C4-2B (cell line): ENCODE results near the gene CACNA1B.

ENCODE experiments used
- H3K27ac ChIP-seq: fragments of 450-650 bp; 2 replicates; pipeline ENCODE4 v1.5.1; 2017
- ZFX ChIP-seq: fragments of 450-650 bp; IDR thresholded peaks from 2 replicates; pipeline ENCODE4 v1.6.1; 2017
- TF ChIP-seq, protein P1 (sequence below): fragments of 450-650 bp; conservative IDR thresholded peaks from 2 replicates; pipeline ENCODE4 v1.5.1; 2017; ENCODE audit warnings: mild to moderate bottlenecking

Gene CACNA1B

DNA sequence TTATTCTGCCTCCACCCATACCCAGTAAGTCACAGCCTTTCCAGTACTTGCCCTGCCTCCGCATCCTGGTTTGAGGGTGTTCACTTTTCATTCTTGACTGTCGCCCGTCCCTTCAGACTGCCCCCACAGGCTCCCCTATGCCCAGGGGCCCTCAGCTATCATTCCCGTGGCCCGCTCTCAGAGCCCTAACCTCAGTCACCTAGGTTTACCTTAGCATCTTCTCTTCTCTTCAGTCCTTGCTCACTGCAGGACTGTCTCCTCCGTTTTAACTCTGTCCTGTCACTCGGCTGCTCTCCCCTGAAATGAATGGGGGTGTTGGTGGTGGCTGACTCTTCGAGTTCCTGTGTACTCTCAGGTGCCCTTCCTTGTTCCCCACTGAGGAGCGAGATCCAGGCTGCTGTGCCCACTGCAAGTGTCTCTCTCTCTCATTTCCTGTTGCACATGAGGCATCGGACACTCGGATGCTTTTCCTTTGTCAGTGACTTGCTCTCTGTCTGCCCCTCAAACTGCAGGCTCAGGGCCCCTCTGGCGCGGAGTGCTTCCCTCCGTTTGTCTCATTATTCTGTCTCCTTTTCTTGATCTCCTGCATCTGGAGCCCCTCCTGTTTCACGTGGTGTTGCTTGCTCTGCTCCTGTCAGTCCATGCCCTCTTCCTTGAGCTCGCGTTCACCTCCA, 89.8 kb downstream of the CACNA1B start:
- TF ChIP-seq ZFX = no peak
- TF ChIP-seq, protein P1, sequence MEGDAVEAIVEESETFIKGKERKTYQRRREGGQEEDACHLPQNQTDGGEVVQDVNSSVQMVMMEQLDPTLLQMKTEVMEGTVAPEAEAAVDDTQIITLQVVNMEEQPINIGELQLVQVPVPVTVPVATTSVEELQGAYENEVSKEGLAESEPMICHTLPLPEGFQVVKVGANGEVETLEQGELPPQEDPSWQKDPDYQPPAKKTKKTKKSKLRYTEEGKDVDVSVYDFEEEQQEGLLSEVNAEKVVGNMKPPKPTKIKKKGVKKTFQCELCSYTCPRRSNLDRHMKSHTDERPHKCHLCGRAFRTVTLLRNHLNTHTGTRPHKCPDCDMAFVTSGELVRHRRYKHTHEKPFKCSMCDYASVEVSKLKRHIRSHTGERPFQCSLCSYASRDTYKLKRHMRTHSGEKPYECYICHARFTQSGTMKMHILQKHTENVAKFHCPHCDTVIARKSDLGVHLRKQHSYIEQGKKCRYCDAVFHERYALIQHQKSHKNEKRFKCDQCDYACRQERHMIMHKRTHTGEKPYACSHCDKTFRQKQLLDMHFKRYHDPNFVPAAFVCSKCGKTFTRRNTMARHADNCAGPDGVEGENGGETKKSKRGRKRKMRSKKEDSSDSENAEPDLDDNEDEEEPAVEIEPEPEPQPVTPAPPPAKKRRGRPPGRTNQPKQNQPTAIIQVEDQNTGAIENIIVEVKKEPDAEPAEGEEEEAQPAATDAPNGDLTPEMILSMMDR = no peak
- no peak overlapping the region for H3K27ac ChIP-seq

DNA sequence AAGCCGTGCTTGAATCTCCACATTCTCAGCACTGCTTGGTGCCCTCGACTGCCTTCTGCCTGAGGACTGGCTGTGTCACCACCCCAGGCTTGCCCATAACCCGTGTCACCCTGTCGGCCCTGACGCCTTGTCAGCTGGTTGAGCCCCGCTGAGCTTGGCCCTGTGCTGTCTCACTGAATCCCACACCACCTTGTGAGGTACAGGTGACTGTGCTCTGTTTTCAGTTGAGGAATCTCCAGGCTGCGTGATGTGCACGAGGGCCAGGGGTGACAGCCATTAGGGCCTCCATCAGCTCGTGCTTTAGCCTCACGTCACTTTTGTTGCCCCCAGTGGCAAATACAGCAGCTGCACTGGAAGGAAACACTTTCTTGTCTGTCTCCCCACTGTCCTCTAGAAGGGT, 90.7 kb downstream of the CACNA1B start:
- no peak for TF ChIP-seq ZFX
- TF ChIP-seq, protein P1 = no peak
- no peak overlapping the region for H3K27ac ChIP-seq

DNA sequence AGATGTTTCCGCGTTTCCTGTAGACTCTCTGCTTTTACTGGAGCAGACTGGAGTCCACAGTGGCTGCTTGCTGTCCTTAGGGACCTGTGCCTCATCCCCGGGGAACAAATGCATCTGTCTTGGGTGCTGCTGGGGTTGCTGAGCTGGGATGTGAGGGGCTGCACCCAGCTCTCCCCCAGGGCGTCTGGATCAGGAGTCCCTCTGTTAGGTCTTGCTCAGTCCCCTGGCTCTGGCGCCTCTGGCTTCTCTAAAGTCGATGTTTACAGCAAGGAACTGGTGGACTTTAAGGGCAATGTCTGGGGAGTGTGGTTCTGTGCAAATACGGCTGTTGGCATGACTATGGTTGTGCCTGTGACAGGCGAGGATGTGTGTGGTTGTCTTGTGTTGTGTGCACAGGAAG, 91.4 kb downstream of the CACNA1B start:
- TF ChIP-seq, protein P1 = no peak
- no peak for TF ChIP-seq ZFX

DNA sequence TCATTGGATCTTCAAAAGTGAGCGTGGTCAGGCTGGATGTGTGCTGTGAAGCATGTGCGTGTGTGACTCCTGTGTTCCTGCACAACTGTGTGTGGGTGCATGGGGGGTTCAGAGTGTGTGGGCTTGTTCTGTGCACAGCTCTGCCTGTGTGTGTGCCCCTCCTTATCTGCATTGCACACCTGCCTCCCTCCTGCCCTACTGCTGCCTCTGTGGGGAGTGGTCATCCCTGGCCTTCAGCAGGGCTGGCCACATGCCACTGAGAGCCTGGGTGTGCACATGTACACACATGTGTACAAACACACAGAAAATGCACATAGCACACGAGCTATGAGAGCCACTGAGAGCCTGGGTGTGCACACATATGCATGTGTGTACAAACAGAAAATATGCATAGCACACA, 92.1 kb downstream of the CACNA1B start:
- no peak overlapping the region for H3K27ac ChIP-seq
- TF ChIP-seq, protein P1 = no peak
- TF ChIP-seq ZFX = no peak

More for the DNA sequence above, 91.4 kb downstream of the CACNA1B start:
- H3K27ac ChIP-seq = no peak overlapping the region

DNA sequence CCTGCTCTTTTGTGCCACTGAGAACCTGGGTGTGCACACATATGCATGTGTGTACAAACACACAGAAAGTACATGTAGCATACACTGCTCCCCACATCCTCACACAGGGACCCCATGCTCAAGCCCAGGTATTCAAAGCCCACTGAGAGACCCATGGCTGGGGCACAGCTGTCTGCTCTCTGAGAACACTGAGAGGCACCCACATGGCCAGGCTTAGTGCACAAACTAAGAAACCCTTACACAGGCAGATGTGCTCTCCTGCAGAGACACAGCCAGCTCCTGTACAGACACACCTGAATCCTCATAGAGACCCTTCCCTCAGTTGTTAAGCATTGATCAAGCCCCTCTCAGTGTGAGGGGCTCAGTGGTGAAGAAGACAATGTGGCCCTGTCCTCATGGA, 92.5 kb downstream of the CACNA1B start:
- TF ChIP-seq ZFX = no peak

DNA sequence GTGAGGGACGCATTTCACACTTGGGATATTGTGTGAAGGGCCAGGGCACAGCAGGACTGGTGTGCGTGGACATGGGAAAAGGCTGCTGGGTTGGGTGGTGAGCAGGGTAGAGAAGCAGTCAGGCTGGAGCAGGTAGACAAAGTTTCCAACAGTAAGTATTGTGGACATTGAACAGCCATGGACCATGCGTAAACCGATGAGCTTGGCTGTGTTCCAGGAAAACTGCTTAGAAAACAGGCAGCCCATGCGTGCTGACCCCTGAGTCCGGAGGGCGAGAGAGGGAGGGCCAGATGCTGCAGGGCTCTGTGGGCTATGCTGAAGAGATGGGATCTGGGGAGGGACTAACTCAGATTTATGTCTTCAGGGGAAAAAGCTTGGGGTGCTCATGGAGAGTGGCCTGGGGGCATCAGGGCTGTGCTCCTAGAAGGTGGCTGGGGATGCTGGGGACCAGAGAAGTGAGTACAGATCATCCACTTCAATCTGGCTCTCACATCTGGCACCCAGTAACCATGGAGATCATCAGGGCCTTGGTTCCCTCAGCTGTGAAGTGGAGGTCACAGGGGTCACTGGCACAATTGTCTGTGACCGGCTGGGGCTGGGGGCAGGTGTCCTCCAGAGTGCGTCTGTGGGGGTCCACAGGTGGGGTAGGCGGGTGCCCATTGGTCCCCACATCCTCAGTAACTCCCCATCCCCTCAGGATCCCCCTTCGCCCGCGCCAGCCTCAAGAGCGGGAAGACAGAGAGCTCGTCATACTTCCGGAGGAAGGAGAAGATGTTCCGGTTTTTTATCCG, 93.3 kb downstream of the CACNA1B start:
- TF ChIP-seq, protein P1 = no peak
- no peak for TF ChIP-seq ZFX
- no peak overlapping the region for H3K27ac ChIP-seq

More for the DNA sequence above, 92.5 kb downstream of the CACNA1B start:
- H3K27ac ChIP-seq = no peak overlapping the region

DNA sequence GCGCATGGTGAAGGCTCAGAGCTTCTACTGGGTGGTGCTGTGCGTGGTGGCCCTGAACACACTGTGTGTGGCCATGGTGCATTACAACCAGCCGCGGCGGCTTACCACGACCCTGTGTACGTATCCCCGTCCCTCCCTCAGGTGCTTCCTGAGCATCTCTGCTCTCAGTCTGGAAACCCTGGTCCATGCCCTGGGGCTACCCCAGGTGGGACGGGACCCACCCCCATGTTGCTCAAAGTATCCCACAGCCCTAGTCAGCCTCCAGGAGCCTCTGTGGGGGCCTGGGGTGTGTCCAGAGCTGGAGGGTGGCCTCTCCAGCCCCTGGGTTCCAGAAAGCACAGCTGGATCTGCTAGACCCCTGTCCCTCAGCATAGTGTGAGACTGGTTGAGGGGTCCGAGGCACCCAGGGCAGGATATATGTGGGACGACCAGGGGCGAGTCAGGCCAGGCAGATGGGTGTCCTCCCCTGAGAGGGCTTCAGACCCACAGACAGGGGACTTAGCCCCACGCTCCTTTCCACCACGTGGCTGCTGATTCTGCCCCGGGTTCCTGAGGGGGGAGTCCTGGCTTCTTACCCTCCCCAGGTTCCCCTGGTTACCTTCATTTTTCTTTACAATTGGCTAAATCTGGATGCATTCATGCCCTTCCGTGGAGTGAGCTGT, 94.0 kb downstream of the CACNA1B start:
- TF ChIP-seq ZFX = no peak
- TF ChIP-seq, protein P1 = no peak
- no peak overlapping the region for H3K27ac ChIP-seq
